HepG2 (cell line): ENCODE measurements around the gene COL4A3. TPM values are rescaled to one million over a fixed set of nuclear protein-coding genes. Genes with fewer than 3 reads are reported as not detected.
A peak's percentile ranks its signal among the peaks of the same experiment; 100 is the strongest.

Experiments used
- GTF3A ChIP-seq: sonication (generic); formaldehyde crosslinking; conservative IDR thresholded peaks from 2 replicates; pipeline ENCODE4 v1.4.0; 2020; ENCODE audit warnings: mild to moderate bottlenecking, missing genetic modification reagents
- ISL2 ChIP-seq: sonication (generic); formaldehyde crosslinking; IDR thresholded peaks from 2 replicates; pipeline ENCODE4 v1.5.0; 2020; ENCODE audit warnings: missing genetic modification reagents
- KLF12 ChIP-seq: sonication (generic); formaldehyde crosslinking; IDR thresholded peaks from 2 replicates; pipeline ENCODE4 v1.4.0; 2020; ENCODE audit warnings: missing genetic modification reagents, borderline replicate concordance
- NFATC3 ChIP-seq: sonication (generic); formaldehyde crosslinking; IDR thresholded peaks from 2 replicates; pipeline ENCODE4 v1.5.1; 2020; ENCODE audit warnings: mild to moderate bottlenecking, missing genetic modification reagents
- PHF8 ChIP-seq: sonication (generic); formaldehyde crosslinking; IDR thresholded peaks from 2 replicates; pipeline ENCODE4 v1.5.0; 2020; ENCODE audit warnings: missing genetic modification reagents
- POGZ ChIP-seq: sonication (generic); formaldehyde crosslinking; IDR thresholded peaks from 2 replicates; pipeline ENCODE4 v1.4.0; 2020; ENCODE audit warnings: mild to moderate bottlenecking, missing genetic modification reagents
- ZNF34 ChIP-seq: sonication (generic); formaldehyde crosslinking; IDR thresholded peaks from 2 replicates; pipeline ENCODE4 v1.4.0; 2020; ENCODE audit warnings: mild to moderate bottlenecking, missing genetic modification reagents, borderline replicate concordance
- ZNF382 ChIP-seq: sonication (generic); formaldehyde crosslinking; IDR thresholded peaks from 2 replicates; pipeline ENCODE4 v1.5.0; 2020; ENCODE audit warnings: missing genetic modification reagents, mild to moderate bottlenecking, borderline replicate concordance
- ZNF607 ChIP-seq: sonication (generic); formaldehyde crosslinking; IDR thresholded peaks from 2 replicates; pipeline ENCODE4 v1.5.1; 2020; ENCODE audit warnings: missing genetic modification reagents, mild to moderate bottlenecking, borderline replicate concordance
- ZNF768 ChIP-seq: sonication (generic); formaldehyde crosslinking; IDR thresholded peaks from 2 replicates; pipeline ENCODE4 v1.4.0; 2020; ENCODE audit warnings: missing genetic modification reagents
- ZSCAN9 ChIP-seq: IDR thresholded peaks from 2 replicates; pipeline ENCODE4 v1.6.1; 2016; ENCODE audit warnings: borderline replicate concordance
- polyA plus RNA-seq, 8 experiments: library from polyadenylated mRNA; depleted of rRNA in 3 of 8; stranded (reverse) in 7 of 8; unstranded in 1 of 8; fragments of >200 nt; fragmentation: Illumina TruSeq in 4 of 8; extraction: Trizol in 4 of 8; gene quantifications; 2 replicates each; pipeline versions ENCODE4 v1.2.1 to v1.2.3, GENCODE V29; 2011 to 2016; ENCODE audit warnings: low read depth in 4 of 8, missing spikeins in 1 of 8, mixed read lengths in 1 of 8; ENCODE audit not compliant: insufficient read depth in 1 of 8
- total RNA-seq, 5 experiments: library from RNA; depleted of rRNA; stranded (reverse); fragments of >200 nt; fragmentation: Illumina TruSeq; extraction: Trizol; gene quantifications; 2 replicates each; pipeline ENCODE4 v1.2.3, GENCODE V29; 2016; ENCODE audit warnings: low read depth in 1 of 5
- TF ChIP-seq, protein P1 (sequence below): IDR thresholded peaks from 2 replicates; pipeline ENCODE4 v1.6.1; 2016; ENCODE audit warnings: low read depth
- TF ChIP-seq, protein P2 (sequence below): sonication (generic); formaldehyde crosslinking; IDR thresholded peaks from 2 replicates; pipeline ENCODE4 v1.5.0; 2020; ENCODE audit warnings: missing genetic modification reagents
- TF ChIP-seq, protein P3 (sequence below): sonication (generic); formaldehyde crosslinking; IDR thresholded peaks from 2 replicates; pipeline ENCODE4 v1.4.0; 2020; ENCODE audit warnings: missing genetic modification reagents

The COL4A3 gene
- total and polyA plus RNA-seq, 2 of the 13 experiments (the other 11 are each of a cell fraction or from before 2014, with no cell fraction given), result 0.02 TPM; not detected in 1

DNA sequence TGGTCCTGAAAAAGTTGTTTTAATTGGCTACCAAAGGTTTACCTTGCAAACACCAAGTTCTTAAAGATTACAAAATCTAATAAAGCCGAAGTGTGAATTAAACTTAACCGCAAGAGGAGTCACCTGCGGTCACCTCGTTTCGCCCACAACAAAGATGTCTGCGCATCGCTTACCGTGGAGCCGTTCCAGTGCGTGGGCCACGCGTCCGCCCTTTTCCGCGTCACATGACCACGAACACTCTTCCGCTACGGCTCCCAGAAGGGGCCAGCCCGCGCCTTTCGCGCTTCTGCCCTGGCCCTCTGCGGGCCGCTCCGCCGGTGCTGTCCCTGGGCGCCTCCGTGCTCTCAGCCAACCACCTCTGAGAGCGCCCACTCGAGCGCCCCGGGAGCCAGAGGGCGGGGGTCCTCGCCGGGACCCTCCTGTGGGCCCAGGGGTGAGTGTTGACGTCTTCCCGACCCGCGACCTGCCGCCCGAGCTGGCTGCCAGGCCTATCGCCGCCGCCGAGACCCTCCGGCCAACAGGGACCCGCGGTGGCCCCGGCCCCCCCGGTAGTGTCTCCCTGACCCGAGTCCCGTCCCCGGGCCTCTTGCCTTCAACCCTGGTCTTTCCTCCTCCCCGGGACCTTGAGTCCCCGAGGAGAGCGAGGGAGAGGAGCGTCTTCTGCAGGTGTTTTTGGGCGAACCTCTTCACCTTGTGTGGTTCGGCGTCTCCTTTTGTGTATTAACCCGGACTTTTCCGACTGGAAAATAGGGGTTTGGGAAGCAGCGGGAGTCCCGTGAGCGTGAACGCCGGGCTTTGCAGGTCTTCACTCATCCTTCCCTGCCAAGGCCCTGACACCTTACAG, 160.8 kb downstream of the COL4A3 start, which contains the start of gene MFF (continued):
- TF ChIP-seq ZNF768, result peak; percentile 85
- TF ChIP-seq ZSCAN9 (CRISPR knock-in tag), result peak; percentile 89
- TF ChIP-seq, protein P1, sequence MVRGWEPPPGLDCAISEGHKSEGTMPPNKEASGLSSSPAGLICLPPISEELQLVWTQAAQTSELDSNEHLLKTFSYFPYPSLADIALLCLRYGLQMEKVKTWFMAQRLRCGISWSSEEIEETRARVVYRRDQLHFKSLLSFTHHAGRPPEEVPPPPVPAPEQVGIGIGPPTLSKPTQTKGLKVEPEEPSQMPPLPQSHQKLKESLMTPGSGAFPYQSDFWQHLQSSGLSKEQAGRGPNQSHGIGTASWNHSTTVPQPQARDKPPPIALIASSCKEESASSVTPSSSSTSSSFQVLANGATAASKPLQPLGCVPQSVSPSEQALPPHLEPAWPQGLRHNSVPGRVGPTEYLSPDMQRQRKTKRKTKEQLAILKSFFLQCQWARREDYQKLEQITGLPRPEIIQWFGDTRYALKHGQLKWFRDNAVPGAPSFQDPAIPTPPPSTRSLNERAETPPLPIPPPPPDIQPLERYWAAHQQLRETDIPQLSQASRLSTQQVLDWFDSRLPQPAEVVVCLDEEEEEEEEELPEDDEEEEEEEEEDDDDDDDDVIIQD (CRISPR knock-in tag), result peak; percentile 99
- TF ChIP-seq ISL2 (CRISPR knock-in tag), result peak; percentile 90
- TF ChIP-seq ZNF382, result no peak; the same call in 1 of the 2 replicates
- TF ChIP-seq, protein P2, sequence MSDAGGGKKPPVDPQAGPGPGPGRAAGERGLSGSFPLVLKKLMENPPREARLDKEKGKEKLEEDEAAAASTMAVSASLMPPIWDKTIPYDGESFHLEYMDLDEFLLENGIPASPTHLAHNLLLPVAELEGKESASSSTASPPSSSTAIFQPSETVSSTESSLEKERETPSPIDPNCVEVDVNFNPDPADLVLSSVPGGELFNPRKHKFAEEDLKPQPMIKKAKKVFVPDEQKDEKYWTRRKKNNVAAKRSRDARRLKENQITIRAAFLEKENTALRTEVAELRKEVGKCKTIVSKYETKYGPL (CRISPR knock-in tag), result peak; percentile 88; the same call in 1 of the 2 replicates
- peak; percentile 100 for TF ChIP-seq POGZ (CRISPR knock-in tag)
- TF ChIP-seq, protein P3, sequence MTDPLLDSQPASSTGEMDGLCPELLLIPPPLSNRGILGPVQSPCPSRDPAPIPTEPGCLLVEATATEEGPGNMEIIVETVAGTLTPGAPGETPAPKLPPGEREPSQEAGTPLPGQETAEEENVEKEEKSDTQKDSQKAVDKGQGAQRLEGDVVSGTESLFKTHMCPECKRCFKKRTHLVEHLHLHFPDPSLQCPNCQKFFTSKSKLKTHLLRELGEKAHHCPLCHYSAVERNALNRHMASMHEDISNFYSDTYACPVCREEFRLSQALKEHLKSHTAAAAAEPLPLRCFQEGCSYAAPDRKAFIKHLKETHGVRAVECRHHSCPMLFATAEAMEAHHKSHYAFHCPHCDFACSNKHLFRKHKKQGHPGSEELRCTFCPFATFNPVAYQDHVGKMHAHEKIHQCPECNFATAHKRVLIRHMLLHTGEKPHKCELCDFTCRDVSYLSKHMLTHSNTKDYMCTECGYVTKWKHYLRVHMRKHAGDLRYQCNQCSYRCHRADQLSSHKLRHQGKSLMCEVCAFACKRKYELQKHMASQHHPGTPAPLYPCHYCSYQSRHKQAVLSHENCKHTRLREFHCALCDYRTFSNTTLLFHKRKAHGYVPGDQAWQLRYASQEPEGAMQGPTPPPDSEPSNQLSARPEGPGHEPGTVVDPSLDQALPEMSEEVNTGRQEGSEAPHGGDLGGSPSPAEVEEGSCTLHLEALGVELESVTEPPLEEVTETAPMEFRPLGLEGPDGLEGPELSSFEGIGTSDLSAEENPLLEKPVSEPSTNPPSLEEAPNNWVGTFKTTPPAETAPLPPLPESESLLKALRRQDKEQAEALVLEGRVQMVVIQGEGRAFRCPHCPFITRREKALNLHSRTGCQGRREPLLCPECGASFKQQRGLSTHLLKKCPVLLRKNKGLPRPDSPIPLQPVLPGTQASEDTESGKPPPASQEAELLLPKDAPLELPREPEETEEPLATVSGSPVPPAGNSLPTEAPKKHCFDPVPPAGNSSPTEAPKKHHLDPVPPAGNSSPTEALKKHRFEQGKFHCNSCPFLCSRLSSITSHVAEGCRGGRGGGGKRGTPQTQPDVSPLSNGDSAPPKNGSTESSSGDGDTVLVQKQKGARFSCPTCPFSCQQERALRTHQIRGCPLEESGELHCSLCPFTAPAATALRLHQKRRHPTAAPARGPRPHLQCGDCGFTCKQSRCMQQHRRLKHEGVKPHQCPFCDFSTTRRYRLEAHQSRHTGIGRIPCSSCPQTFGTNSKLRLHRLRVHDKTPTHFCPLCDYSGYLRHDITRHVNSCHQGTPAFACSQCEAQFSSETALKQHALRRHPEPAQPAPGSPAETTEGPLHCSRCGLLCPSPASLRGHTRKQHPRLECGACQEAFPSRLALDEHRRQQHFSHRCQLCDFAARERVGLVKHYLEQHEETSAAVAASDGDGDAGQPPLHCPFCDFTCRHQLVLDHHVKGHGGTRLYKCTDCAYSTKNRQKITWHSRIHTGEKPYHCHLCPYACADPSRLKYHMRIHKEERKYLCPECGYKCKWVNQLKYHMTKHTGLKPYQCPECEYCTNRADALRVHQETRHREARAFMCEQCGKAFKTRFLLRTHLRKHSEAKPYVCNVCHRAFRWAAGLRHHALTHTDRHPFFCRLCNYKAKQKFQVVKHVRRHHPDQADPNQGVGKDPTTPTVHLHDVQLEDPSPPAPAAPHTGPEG, result peak; percentile 56; the same call in 1 of the 2 replicates
- TF ChIP-seq NFATC3 (CRISPR knock-in tag), result peak; percentile 27
- TF ChIP-seq GTF3A (CRISPR knock-in tag), result 0 out of 2 replicates have a peak, but pooled peaks have one; percentile 40
- peak; percentile 98 for TF ChIP-seq PHF8 (CRISPR knock-in tag)
- TF ChIP-seq ZNF607 (CRISPR knock-in tag), result peak; percentile 99
- peak; percentile 82 for TF ChIP-seq KLF12 (CRISPR knock-in tag)
- TF ChIP-seq ZNF34 (CRISPR knock-in tag), result peak; percentile 77; the same call in 1 of the 2 replicates
